ENCODE measurements around the gene PHACTR4. TPM values are rescaled to one million over a fixed set of nuclear protein-coding genes. Genes with fewer than 3 reads are reported as not detected.

The PHACTR4 gene
- total and polyA plus RNA-seq, 10 of the 15 experiments (the other 5 are each of a cell fraction or from before 2014, with no cell fraction given) = 8.9 to 34.2 (median 12.5) TPM

DNA sequence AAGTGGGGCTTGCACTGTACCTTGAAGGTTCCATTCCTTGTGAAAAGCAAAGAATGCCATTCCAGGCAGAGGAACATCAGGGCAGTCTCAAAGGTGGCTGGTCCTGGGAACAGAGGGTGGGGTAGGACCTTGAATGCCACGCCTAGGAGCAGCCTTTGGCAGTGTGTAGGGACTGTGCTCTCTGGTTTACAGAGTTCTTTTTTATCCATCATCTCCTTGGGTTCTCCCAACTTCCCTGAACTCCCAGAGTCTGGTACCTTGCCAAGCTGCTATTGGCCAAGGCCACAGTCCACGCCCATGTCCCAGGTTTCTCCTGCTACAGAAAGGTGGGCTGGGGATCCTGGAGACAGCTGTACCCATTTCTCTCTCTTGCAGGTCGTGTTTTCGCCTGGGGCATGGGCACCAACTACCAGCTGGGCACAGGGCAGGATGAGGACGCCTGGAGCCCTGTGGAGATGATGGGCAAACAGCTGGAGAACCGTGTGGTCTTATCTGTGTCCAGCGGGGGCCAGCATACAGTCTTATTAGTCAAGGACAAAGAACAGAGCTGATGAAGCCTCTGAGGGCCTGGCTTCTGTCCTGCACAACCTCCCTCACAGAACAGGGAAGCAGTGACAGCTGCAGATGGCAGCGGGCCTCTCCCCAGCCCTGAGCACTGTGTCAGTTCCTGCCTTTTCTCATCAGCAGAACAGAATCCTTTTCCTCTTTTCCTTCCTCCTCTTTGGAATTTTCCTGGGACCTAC lies 168.1 kb downstream of the PHACTR4 start:
- H4K20me1 ChIP-seq (ENCODE audit: control insufficient read depth, insufficient read depth) = no peaks in the 10 kb centered on the region
- DNase-seq (ENCODE audit: low read depth, low spot score) (no peak), ATAC-seq (no peak), FAIRE-seq (no peak)
- H3K9ac ChIP-seq (ENCODE audit: control insufficient read depth, insufficient read depth, low read length) = no peak overlapping the region
- no peak overlapping the region for H3K27ac ChIP-seq (ENCODE audit: control insufficient read depth, insufficient read depth)
- ChIA-PET RAD21 (ENCODE audit: unreplicated experiment) (no interaction called here), SMC1A (ENCODE audit: uncharacterized antibody, unreplicated experiment) (no interaction called here), CTCF (interaction anchor here (1.0 kb wide), 1 partner anchor 214 kb away, joined by 3 read pairs; no protein-coding TSS in a partner anchor), POLR2A (no interaction called here)
- intact Hi-C loops (cut with micrococcal nuclease; ENCODE audit: unreplicated experiment) = no loop called here
- WGBS (ENCODE audit: insufficient coverage, insufficient replicate concordance, low lambda C conversion rate, missing lambda C conversion rate) = 97% methylated on average over 8 of the region's 8 CpGs
- no peak overlapping the region for H3K4me2 ChIP-seq (ENCODE audit: control insufficient read depth, insufficient read depth)
- H3K9me3 ChIP-seq (replicated peaks; ENCODE audit: control insufficient read depth, insufficient read depth, low read length) = no peaks in the 10 kb centered on the region
- H3K27me3 ChIP-seq (replicated peaks in 1 of 2; ENCODE audit: control insufficient read depth in 2 of 2, insufficient read depth in 2 of 2, low read length in 1 of 2) = no peaks in the 10 kb centered on the region
- H3K4me3 ChIP-seq = no peak overlapping the region
- in situ Hi-C loops (cut with MboI) = no loop called here
- H2AFZ ChIP-seq (ENCODE audit: control insufficient read depth, low read depth, low read length) = no peak overlapping the region
- H3K36me3 ChIP-seq (ENCODE audit: control insufficient read depth in 2 of 2, insufficient read depth in 2 of 2, low read length in 1 of 2) = peaks cover 25 to 33% of the 10 kb centered on the region in 2 experiments; a peak in 3 of 4 replicates
- no TSS peak for BruUV-seq (replicated peaks)
- TF ChIP-seq TCF3 (IDR thresholded peaks at IDR 0.05; ENCODE audit: borderline replicate concordance, insufficient read depth, low read depth, low read length) = no peak
- no peak for TF ChIP-seq EP300 (IDR thresholded peaks at IDR 0.05; ENCODE audit: borderline replicate concordance in 1 of 2, control insufficient read depth in 1 of 2, low read depth in 2 of 2, low read length in 2 of 2)
- TF ChIP-seq SUPT20H (IDR thresholded peaks at IDR 0.05; ENCODE audit: borderline replicate concordance, control insufficient read depth, low read depth, low read length) = no peak
- no peak for TF ChIP-seq GABPA (IDR thresholded peaks at IDR 0.05; ENCODE audit: low read depth)
- TF ChIP-seq, protein P1, sequence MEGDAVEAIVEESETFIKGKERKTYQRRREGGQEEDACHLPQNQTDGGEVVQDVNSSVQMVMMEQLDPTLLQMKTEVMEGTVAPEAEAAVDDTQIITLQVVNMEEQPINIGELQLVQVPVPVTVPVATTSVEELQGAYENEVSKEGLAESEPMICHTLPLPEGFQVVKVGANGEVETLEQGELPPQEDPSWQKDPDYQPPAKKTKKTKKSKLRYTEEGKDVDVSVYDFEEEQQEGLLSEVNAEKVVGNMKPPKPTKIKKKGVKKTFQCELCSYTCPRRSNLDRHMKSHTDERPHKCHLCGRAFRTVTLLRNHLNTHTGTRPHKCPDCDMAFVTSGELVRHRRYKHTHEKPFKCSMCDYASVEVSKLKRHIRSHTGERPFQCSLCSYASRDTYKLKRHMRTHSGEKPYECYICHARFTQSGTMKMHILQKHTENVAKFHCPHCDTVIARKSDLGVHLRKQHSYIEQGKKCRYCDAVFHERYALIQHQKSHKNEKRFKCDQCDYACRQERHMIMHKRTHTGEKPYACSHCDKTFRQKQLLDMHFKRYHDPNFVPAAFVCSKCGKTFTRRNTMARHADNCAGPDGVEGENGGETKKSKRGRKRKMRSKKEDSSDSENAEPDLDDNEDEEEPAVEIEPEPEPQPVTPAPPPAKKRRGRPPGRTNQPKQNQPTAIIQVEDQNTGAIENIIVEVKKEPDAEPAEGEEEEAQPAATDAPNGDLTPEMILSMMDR (IDR thresholded peaks at IDR 0.05 in 2 of 3, conservative IDR thresholded peaks at IDR 0.05 in 1 of 3; ENCODE audit: control insufficient read depth in 2 of 3, extremely low read depth in 1 of 3, insufficient read depth in 1 of 3, low read depth in 3 of 3, low read length in 3 of 3) = no peak
- TF ChIP-seq CHD4 (IDR thresholded peaks at IDR 0.05) = no peak
- TF ChIP-seq CHD2 (IDR thresholded peaks at IDR 0.05; ENCODE audit: borderline replicate concordance, low read depth, low read length) = no peak
- TF ChIP-seq, protein P2, sequence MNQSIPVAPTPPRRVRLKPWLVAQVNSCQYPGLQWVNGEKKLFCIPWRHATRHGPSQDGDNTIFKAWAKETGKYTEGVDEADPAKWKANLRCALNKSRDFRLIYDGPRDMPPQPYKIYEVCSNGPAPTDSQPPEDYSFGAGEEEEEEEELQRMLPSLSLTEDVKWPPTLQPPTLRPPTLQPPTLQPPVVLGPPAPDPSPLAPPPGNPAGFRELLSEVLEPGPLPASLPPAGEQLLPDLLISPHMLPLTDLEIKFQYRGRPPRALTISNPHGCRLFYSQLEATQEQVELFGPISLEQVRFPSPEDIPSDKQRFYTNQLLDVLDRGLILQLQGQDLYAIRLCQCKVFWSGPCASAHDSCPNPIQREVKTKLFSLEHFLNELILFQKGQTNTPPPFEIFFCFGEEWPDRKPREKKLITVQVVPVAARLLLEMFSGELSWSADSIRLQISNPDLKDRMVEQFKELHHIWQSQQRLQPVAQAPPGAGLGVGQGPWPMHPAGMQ (IDR thresholded peaks at IDR 0.05; ENCODE audit: borderline replicate concordance) = no peak
- no peak for TF ChIP-seq SMC3 (IDR thresholded peaks at IDR 0.05; ENCODE audit: borderline replicate concordance, low read length)
- H3K4me1 ChIP-seq (ENCODE audit: control insufficient read depth, insufficient read depth, low read length) = no peaks in the 10 kb centered on the region
- H3K79me2 ChIP-seq (ENCODE audit: control insufficient read depth, insufficient read depth, low read length) = no peaks in the 10 kb centered on the region
